ENCODE data around the gene EPC1.

- TF ChIP-seq POLR2A (IDR thresholded peaks at IDR 0.05; ENCODE audit: low read depth, low read length) (no peak), TAF1 (IDR thresholded peaks at IDR 0.05; ENCODE audit: borderline replicate concordance, low read depth, low read length) (no peak), POLR2AphosphoS5 (IDR thresholded peaks at IDR 0.05; ENCODE audit: low read depth, low read length) (no peak)
Measured at GRCh38 chr10:32393911-32394310, 47.0 kb upstream of the EPC1 start.

Data from GM12892 (cell line).